Psoas muscle (tissue), 8 donors: ENCODE data around the gene PGAP2. TPM values are rescaled to one million over a fixed set of nuclear protein-coding genes. Genes with fewer than 3 reads are reported as not detected.
A peak's percentile ranks its signal among the peaks of the same experiment; 100 is the strongest.

Experiments used
- ATAC-seq, 4 donors: fragments of 200-7000 bp; cut with Tn5 transposase; one replicate each; pipeline ENCODE4 v1.9.1; 2020; ENCODE audit warnings: moderate library complexity in 3 of 4, mild to moderate bottlenecking in 2 of 4
- DNase-seq, 2 donors: peaks; one replicate each; pipeline ENCODE4 v3.0.0-alpha.2; 2020
- H3K27ac ChIP-seq: fragments of 200-600 bp; one replicate; pipeline ENCODE4 v1.8.0; 2022
- H3K27me3 ChIP-seq, 3 donors: fragments of 200-600 bp in 1 of 3; one replicate each; pipeline versions ENCODE4 v1.6.1 to v1.8.0; 2013 to 2022; ENCODE audit warnings: low read length in 2 of 3, mild to moderate bottlenecking in 2 of 3, moderate library complexity in 1 of 3; ENCODE audit not compliant: insufficient read depth in 3 of 3
- H3K36me3 ChIP-seq, 2 donors: fragments of 200-600 bp in 1 of 2; one replicate each; pipeline versions ENCODE4 v1.6.1 to v1.8.0; 2013 to 2022; ENCODE audit warnings: low read depth in 1 of 2, mild to moderate bottlenecking in 1 of 2, moderate library complexity in 1 of 2; ENCODE audit not compliant: insufficient read depth in 1 of 2
- H3K4me1 ChIP-seq: fragments of 200-600 bp; one replicate; pipeline ENCODE4 v1.8.0; 2022
- H3K4me3 ChIP-seq: fragments of 200-600 bp; one replicate; pipeline ENCODE4 v1.8.0; 2022; ENCODE audit warnings: mild to moderate bottlenecking
- H3K9me3 ChIP-seq: fragments of 200-600 bp; one replicate; pipeline ENCODE4 v1.8.0; 2022
- CTCF ChIP-seq: fragments of 200-600 bp; IDR thresholded peaks from one replicate; pipeline ENCODE4 v1.8.0; 2022; ENCODE audit warnings: antibody characterized with exemption
- WGBS, 3 donors: extraction: QIAGEN DNeasy Blood & Tissue Kit; methylation state at CpG; one replicate each; pipeline versions ENCODE4 v1.1.6 to v1.1.7; 2013; 5-methylcytosine and 5-hydroxymethylcytosine counted together
- intact Hi-C, 2 donors: fragments of 100-400 bp; cut with DNase I; formaldehyde crosslinking; loops; one replicate each; pipeline versions ENCODE4 v1.11.0 to v1.14.2; 2022
- polyA plus RNA-seq, 3 donors: library from polyadenylated mRNA; stranded (reverse); fragments of 200-250 nt; gene quantifications; one replicate each; pipeline ENCODE4 v1.2.3, GENCODE V29; 2013
- total RNA-seq, 4 donors: library from RNA; stranded (reverse); fragmentation: NEBNext Ultra II Directional in 2 of 4; extraction: Animal tissue kit (Norgen Biotek cat#: 25700) in 2 of 4; gene quantifications; one replicate each; pipeline versions ENCODE4 v1.2.1 to v1.2.4, GENCODE V29; 2021 to 2023
- donor health status: healthy with polysubstance abuse.
- donor health status: DM: no; HTN: no; CAD: no; lungs with moderate emphysema.
- donor health status: Bipolar disorder and iron deficiency.
- donor health status: healthy.
- donor health status: DM: yes; HTN: yes; CAD: no.
- donor health status: DM: no; HTN: no; CAD: no.
- donor health status: DM: no; HTN: no; CAD: no.
- donor health status: DM: yes; HTN: yes; CAD: no.

PGAP2 gene
- total and polyA plus RNA-seq, 7 donors: 4.5 to 14.5 (median 6.0) TPM

GRCh38 chr11:3802011-3802790 lies 6.2 kb upstream of the PGAP2 start:
- intact Hi-C loops: no loop called here
- ATAC-seq: no peak

GRCh38 chr11:3803726-3804495 lies 4.4 kb upstream of the PGAP2 start:
- peaks cover 2% of the 10 kb centered on the region for H3K4me1 ChIP-seq
- no peaks in the 10 kb centered on the region for H3K9me3 ChIP-seq
- no peaks in the 10 kb centered on the region for H3K36me3 ChIP-seq
- no peak overlapping the region for H3K4me3 ChIP-seq
- no peak for TF ChIP-seq CTCF
- DNase-seq (no peak), ATAC-seq (no peak)
- WGBS, 3 donors: 92 to 96% (median 93%) methylated on average over 11 of the region's 11 CpGs
- no peaks in the 10 kb centered on the region for H3K27me3 ChIP-seq
- no peak overlapping the region for H3K27ac ChIP-seq
- intact Hi-C loops: no loop called here

More at GRCh38 chr11:3802011-3802790, 6.2 kb upstream of the PGAP2 start:
- no peaks in the 10 kb centered on the region for H3K36me3 ChIP-seq
- no peak overlapping the region for H3K4me3 ChIP-seq
- H3K9me3 ChIP-seq: no peaks in the 10 kb centered on the region
- WGBS, 3 donors: 75 to 77% (median 76%) methylated on average over 4 of the region's 4 CpGs
- TF ChIP-seq CTCF: no peak
- no peaks in the 10 kb centered on the region for H3K27me3 ChIP-seq
- DNase-seq: no peak
- no peaks in the 10 kb centered on the region for H3K4me1 ChIP-seq
- H3K27ac ChIP-seq: no peak overlapping the region

- peak; percentile 34 for TF ChIP-seq CTCF
- peaks cover 13% of the 10 kb centered on the region for H3K4me1 ChIP-seq
- H3K27ac ChIP-seq: no peak overlapping the region
- peak overlapping the region; percentile 78 for H3K4me3 ChIP-seq
- H3K9me3 ChIP-seq: no peaks in the 10 kb centered on the region
- 37 to 53% (median 49%) methylated on average over 5 of the region's 5 CpGs for WGBS, 3 donors
- DNase-seq (no peak), ATAC-seq (peak; percentile 64 to 73 (median 71))
- H3K36me3 ChIP-seq: no peaks in the 10 kb centered on the region
- H3K27me3 ChIP-seq: no peaks in the 10 kb centered on the region
- intact Hi-C loops: no loop called here
These were observed 682 bp downstream of the PGAP2 start for GRCh38 chr11:3808861-3809623.

- Histone ChIP-seq H3K27me3 (no peaks in the 10 kb centered on the region), H3K36me3 (no peaks in the 10 kb centered on the region), H3K27ac (no peak overlapping the region), H3K4me3 (no peak overlapping the region), H3K9me3 (no peaks in the 10 kb centered on the region), H3K4me1 (peaks cover 13% of the 10 kb centered on the region)
- no peak for TF ChIP-seq CTCF
- intact Hi-C loops: no loop called here
- DNase-seq: no peak
- ATAC-seq: no peak
- WGBS, 3 donors: 91 to 94% (median 94%) methylated on average over 1 of the region's 1 CpG
These were observed 1.2 kb downstream of the PGAP2 start for GRCh38 chr11:3809624-3809928.
